Stimulated activated CD4-positive, alpha-beta T cell treated with anti-CD3 and anti-CD28 coated beads, Interleukin-1b, Interleukin-23, amount 100 ng/mL, for 1 hour (primary cell): ENCODE measurements around the gene LHB.
A peak's percentile ranks its signal among the peaks of the same experiment; 100 is the strongest.
"Not testable (repeated sequence)": the region's sequence is repeated elsewhere in the genome, so short reads cannot be mapped to it uniquely, and the experiment has no call there.

ENCODE experiments used
- DNase-seq, 2 donors: peaks; one replicate each; pipeline ENCODE4 v3.0.0-alpha.2; 2020; ENCODE audit warnings: low read depth in 2 of 2

Gene LHB

GRCh38 chr19:49038111-49038510 is 21.2 kb upstream of the LHB start:
- not testable (repeated sequence) for DNase-seq

DNA sequence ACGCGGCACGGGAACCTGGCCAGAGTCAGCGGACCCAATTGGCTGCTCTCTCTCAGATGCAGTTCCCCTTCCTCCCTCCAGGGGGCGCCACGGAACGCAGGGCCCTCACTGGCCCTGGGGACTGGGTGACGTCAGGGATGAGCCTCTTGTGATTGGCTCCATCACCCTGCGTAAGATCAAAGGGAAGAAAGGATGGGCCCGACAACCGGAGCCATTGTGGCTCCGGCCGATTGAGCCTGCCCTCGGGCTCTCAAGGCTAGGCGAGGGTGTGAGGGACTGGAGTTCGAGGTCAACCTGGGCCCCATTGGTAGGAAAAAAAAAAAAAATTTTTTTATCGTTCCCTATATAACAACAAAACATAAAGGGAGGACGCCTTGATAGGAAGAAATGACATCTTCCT is 19.9 kb upstream of the LHB start, which contains the start of gene CGB1:
CGB1 (minus strand) TSS at position 81 of the 400 bp plus-strand sequence. CDS start 184 bp downstream, outside the sequence.
- DNase-seq: not testable (repeated sequence)

DNA sequence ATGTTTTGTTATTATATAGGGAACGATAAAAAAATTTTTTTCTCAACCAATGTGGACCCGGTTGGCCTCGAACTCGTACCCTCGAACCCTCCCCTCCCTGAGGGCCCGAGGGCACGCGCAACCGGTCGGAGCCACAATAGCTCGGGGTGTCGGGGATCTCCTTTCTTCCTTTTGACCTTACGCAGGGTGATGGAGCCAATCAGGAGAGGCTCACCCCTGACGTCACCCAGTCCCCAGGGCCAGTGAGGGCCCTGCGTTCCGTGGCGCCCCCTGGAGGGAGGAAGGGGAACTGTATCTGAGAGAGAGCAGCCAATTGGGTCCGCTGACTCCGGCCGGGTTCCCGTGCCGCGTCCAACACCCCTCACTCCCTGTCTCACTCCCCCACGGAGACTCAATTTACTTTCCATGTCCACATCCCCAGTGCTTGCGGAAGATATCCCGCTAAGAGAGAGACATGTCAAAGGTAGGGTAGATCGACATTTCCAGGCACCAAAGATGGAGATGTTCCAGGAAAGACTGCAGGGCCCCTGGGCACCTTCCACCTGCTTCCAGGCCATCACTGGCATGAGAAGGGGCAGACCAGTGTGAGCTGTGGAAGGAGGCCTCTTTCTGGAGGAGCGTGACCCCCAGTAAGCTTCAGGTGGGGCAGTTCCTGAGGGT is 14.9 kb upstream of the LHB start, which contains the start of gene CGB2:
CGB2 (plus strand) TSS at position 249 of the 660 bp plus-strand sequence; CDS start at position 455, 206 bp downstream.
- DNase-seq: not testable (repeated sequence)

- DNase-seq: not testable (repeated sequence)
These were observed 13.4 kb upstream of the LHB start for GRCh38 chr19:49030323-49030722.

GRCh38 chr19:49029749-49030148 is 12.9 kb upstream of the LHB start:
- not testable (repeated sequence) for DNase-seq

GRCh38 chr19:49028686-49029085 is 11.8 kb upstream of the LHB start:
- not testable (repeated sequence) for DNase-seq

DNA sequence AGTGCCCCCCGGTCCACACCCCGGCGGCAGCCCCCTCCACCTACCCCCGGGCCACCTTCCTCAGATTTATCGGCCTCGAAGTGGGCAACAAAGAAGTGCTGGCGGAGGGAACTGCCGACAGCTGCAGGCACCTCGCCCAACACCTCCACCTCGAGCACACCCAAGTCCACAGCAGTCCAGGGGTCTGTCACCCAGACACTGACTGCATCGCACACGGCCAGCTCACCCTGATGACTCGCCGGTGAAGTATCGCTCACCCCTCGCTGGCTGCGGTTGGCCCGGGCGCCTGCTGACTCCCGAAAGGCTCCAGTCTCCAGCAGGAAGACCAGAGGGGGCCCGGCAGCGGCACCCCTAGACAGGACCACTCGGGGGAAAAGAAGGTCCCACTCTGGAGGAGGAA is 8.7 kb upstream of the LHB start:
- DNase-seq: not testable (repeated sequence)

GRCh38 chr19:49025088-49025487 is 8.2 kb upstream of the LHB start:
- not testable (repeated sequence) for DNase-seq

- DNase-seq: not testable (repeated sequence)
These were observed 7.3 kb upstream of the LHB start, which contains the start of gene CGB3 for GRCh38 chr19:49024233-49024632. Gene CGB3 (minus strand): TSS chr19:49024333. CDS start chr19:49023971, 362 bp downstream.

- no peak for DNase-seq
These were observed 5.2 kb upstream of the LHB start for GRCh38 chr19:49022116-49022515.

DNA sequence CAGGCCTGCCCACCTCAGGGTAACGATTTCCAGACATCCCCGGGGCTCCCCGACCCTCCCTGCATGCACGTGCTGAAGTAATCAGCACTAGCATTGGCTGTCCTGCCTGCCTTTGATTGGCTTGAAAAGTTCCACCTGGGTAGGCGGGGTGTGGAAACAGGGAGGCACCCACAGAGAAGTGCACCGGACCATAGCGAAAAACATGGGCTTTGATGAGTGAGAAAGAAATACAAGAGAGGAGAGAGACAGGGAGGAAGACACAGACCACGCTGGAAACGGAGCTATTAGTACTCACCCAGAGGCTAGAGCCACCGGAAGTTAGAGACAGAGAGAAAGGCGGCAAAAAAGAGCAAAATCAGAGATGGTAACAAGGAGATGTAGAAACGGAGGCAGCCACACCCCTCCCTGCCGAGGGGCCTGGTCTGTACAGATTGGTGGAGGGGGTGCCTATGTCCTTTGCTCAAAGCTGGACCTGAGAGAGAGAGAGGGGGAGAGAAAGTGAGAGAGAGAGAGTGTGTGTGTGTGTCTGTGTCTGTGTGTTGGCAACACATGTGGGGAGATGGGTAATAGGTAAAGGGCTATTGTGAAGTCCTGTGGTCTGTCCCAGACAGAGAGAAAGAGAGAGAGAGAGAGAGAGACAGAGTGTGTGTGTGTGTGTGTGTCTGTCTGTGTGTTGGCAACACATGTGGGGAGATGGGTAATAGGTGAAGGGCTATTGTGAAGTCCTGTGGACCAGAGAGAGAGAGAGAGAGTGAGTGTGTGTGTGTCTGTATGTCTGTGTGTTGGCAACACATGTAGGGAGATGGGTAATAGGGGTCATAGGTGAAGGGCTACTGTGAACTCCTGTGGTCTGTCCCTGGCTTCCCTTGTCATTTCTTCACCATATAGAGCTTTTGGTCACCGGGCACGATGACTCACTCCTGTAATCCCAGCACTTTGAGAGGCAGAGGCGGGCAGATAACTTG is 4.3 kb upstream of the LHB start:
- no peak for DNase-seq

DNA sequence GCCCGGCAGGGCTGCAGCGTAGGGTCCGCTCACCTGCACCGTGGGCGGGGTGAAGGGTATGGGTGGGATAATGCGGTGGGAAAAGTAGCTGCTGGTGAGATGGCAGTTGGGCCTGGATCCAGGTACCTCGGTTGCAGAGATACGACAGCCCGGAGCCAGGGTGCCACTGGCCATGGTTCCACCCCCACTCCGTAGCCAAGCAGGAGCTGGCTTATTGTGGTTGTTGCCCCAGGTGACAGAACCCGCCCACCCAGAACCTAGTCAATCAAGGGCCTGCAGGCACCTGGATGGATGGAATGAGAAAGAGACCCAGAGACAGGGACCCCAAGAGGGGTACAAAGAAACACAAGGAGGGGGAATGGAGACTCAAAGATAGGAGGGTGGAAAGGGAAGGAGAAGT is 3.5 kb upstream of the LHB start:
- DNase-seq: no peak

DNA sequence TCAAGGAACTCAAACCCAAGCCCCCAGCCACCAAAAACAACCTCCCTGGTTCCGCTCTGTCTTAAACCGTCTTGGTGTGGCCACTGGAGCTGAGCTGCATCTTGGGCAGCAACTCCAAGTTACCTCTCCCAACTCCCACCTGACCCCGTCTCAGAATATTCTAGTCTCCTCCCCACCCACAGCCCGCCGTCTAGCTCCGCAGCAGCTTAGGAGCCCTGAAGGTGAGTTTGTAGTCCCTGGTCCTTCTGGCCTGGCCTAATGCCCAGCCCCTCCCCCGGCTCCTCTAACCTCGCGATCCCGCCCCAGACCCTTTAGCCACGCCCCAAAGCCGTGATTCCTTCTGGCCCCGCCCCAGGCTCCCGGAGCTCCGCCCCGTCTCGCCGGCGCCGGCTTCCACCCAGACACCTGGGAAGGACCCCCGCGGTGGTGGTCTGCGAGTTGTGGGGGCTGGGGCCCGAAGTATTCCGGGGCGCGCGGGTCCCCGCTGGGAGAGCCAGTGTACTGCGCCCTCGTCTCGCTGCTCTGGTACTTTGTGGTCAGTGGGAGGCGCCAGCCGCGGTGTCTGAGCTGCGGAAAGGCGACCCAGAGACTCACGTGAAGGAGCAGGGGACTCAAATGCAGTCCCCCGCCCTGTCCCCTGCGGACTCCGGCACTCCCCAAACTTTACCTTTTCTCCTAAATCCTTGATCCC is 2.5 kb upstream of the LHB start:
- peak in 1 of 2 donors; percentile 48 for DNase-seq

DNA sequence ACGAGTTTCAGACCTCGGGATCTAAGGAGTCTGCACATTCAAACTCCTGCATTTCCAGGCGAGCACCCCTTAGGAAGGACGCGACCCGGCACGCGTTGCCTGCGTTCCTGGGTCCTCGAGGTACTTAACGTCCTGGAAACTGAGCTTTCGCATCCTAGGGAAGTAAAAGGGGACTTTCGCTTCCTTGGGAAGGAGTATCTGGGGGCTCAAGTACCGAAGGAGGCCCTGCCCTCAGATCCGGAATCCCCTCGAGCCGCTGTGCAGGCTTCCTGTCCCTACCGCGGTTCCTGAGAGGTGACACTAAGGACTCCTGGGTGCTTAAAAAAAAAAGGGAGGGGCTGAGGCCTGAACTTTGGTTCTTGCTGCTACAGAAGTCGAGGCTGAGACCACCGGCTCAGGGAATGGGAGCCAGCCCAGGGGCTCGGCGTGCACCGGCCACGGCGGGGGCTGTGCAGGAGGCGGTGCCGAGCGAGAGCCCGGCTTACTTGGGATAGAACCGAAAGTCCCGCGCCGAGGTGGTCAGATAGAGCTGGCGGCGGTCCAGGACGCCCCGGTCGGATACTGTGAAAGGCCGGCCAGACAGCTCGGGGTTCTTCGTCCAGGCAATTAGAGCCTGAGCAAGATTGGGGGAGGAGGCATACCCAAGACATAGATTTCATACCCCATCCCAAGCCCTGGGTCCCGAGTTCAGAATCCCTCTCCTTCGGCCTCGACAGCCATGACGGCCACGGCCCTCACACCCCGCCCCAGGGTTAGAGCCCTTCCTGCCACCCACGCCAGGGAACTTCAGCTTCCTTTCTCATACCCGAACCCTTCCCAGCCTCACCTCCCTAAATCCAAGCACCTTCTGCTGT is 1.7 kb upstream of the LHB start:
- not testable (repeated sequence) for DNase-seq

GRCh38 chr19:49017666-49018351 is 918 bp upstream of the LHB start:
- peak; percentile 33 to 38 for DNase-seq

DNA sequence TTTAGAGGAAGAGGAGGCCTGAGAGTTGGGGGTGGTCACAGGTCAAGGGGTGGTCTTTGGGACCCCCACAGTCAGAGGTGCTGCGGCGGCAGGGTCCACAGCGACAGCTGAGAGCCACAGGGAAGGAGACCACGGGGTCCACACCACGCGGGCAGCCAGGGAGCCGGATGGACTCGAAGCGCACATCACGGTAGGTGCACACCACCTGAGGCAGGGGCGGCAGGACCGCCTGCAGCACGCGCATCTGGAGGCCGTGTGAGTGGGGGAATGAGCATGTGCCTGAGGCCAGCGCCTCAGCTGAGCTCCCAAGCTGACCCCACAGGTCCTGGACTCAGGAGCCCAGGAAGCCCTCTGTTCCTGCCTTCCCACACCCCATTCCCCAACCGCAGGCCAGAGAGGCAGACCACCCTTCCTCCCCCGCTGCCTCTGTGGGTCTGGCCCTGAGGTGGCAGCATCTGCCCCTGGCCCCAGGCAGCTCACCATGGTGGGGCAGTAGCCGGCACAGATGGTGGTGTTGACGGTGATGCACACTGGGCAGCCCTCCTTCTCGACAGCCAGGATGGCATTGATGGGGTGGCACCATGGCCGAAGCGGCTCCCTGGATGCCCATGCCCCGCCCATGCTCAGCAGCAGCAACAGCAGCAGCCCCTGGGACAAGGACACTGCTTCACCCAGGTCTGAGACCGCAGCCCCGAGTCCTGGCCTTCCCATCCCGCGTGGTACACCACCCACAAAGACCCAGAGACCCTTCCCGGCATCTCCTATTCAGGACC is 638 bp downstream of the LHB start:
- DNase-seq: no peak

DNA sequence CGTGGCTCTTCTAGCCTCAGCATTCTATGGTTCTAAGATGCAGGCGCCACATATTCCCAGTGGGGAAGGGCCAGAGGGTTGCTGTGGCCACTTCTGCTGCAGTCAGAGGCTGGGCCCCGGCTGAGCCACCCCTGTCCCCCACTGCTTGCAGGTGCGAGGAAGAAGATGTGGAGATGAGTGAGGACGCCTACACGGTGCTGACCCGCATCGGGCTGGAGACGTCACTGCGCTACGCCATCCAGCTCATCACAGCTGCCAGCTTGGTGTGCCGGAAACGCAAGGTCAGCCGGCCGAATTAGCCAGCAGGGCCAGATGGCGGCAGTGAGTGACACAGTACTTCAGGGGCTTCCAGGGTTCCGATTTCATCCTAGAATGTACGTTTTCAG is 2.0 kb downstream of the LHB start:
- DNase-seq: no peak

DNA sequence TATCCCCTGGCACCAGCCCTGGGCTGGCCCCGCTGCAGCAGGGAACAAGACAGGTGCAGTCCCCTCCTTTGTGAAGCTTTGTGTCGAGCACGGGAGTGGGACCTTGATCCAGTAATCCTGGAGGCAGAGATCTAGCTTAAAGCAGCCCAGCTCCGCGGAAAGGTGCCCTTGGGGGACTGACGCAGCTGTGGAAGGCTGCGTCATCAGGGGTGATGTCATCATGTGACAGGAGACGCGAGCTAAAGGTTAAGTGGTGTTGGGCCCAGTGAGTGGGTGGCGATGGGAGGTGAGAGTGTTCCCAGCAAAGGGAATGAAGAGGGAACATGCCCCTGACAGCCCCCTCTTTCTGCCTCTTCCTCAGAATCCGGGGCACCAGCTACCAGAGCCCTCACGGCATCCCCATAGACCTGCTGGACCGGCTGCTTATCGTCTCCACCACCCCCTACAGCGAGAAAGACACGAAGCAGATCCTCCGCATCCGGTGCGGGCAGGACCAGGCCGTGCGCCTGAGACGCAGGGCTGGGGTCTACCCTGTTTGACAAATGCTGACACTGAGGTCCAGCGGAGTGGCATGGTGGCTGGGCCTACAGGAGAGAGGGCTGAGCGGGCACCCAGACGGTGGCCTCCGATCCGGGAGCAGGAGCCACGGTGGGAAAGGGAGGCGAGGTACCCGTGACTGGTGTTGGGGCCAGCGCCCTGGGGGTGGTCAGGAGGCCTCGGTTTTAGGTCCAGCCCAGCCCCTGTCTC is 2.6 kb downstream of the LHB start:
- no peak for DNase-seq

- DNase-seq: no peak
These were observed 5.7 kb downstream of the LHB start for GRCh38 chr19:49011194-49011593.
